HepG2 (cell line): Measurements from ENCODE around the gene POLE. TPM values are rescaled to one million over a fixed set of nuclear protein-coding genes. Genes with fewer than 3 reads are reported as not detected.

Experiments used
- EP300 ChIP-seq, 3 experiments: sonication (generic) in 1 of 3; formaldehyde crosslinking in 1 of 3; IDR thresholded peaks; 2 replicates each; pipeline versions ENCODE4 v1.5.1 to v1.6.1; 2011 to 2020; ENCODE audit warnings: low read depth in 2 of 3, low read length in 2 of 3, borderline replicate concordance in 1 of 3, improper control_type of control experiment in 1 of 3, mild to moderate bottlenecking in 1 of 3, missing genetic modification reagents in 1 of 3, moderate library complexity in 1 of 3
- GMEB1 ChIP-seq: sonication (generic); formaldehyde crosslinking; IDR thresholded peaks from 2 replicates; pipeline ENCODE4 v1.5.1; 2020; ENCODE audit warnings: missing genetic modification reagents, mild to moderate bottlenecking, borderline replicate concordance
- HDAC1 ChIP-seq: sonication (generic); formaldehyde crosslinking; IDR thresholded peaks from 2 replicates; pipeline ENCODE4 v1.5.1; 2020; ENCODE audit warnings: mild to moderate bottlenecking, missing genetic modification reagents
- MATR3 ChIP-seq: sonication (generic); formaldehyde crosslinking; IDR thresholded peaks from 2 replicates; pipeline ENCODE4 v1.4.0; 2020; ENCODE audit warnings: missing genetic modification reagents
- MBNL3 ChIP-seq: fragments of 250-450 bp; sonication (Bioruptor Pico); conservative IDR thresholded peaks from 2 replicates; pipeline ENCODE4 v1.8.0; 2022; ENCODE audit warnings: mild to moderate bottlenecking, inconsistent platforms
- PHF21A ChIP-seq: sonication (generic); formaldehyde crosslinking; IDR thresholded peaks from 2 replicates; pipeline ENCODE4 v1.5.0; 2020; ENCODE audit warnings: mild to moderate bottlenecking, missing genetic modification reagents
- TAF1 ChIP-seq: sonication (generic); formaldehyde crosslinking; IDR thresholded peaks from 2 replicates; pipeline ENCODE4 v1.4.0; 2020; ENCODE audit warnings: missing genetic modification reagents
- TARDBP ChIP-seq: sonication (generic); formaldehyde crosslinking; IDR thresholded peaks from 2 replicates; pipeline ENCODE4 v1.8.0; 2022; ENCODE audit warnings: mild to moderate bottlenecking, missing genetic modification reagents
- TFE3 ChIP-seq: IDR thresholded peaks from 2 replicates; pipeline ENCODE4 v1.6.1; 2016
- ZBTB49 ChIP-seq: sonication (generic); formaldehyde crosslinking; IDR thresholded peaks from 2 replicates; pipeline ENCODE4 v1.4.0; 2020; ENCODE audit warnings: missing genetic modification reagents, borderline replicate concordance
- ZNF230 ChIP-seq: sonication (generic); formaldehyde crosslinking; IDR thresholded peaks from 2 replicates; pipeline ENCODE4 v1.4.0; 2020; ENCODE audit warnings: mild to moderate bottlenecking, missing genetic modification reagents
- ZNF280D ChIP-seq: sonication (generic); formaldehyde crosslinking; IDR thresholded peaks from 2 replicates; pipeline ENCODE4 v1.5.1; 2020; ENCODE audit warnings: mild to moderate bottlenecking, missing genetic modification reagents
- ZNF430 ChIP-seq: sonication (generic); formaldehyde crosslinking; IDR thresholded peaks from 2 replicates; pipeline ENCODE4 v1.9.0; 2021; ENCODE audit warnings: mild to moderate bottlenecking, missing genetic modification reagents
- ZNF460 ChIP-seq: sonication (generic); formaldehyde crosslinking; IDR thresholded peaks from 2 replicates; pipeline ENCODE4 v1.5.1; 2020; ENCODE audit warnings: missing genetic modification reagents, mild to moderate bottlenecking, borderline replicate concordance
- ZNF550 ChIP-seq: sonication (generic); formaldehyde crosslinking; IDR thresholded peaks from 2 replicates; pipeline ENCODE4 v1.4.0; 2020; ENCODE audit warnings: mild to moderate bottlenecking, missing genetic modification reagents, borderline replicate concordance
- ZNF589 ChIP-seq: sonication (generic); formaldehyde crosslinking; conservative IDR thresholded peaks from 2 replicates; pipeline ENCODE4 v1.8.0; 2022; ENCODE audit warnings: mild to moderate bottlenecking, moderate library complexity, missing genetic modification reagents
- ZNF713 ChIP-seq: sonication (generic); formaldehyde crosslinking; IDR thresholded peaks from 2 replicates; pipeline ENCODE4 v1.4.0; 2020; ENCODE audit warnings: mild to moderate bottlenecking, missing genetic modification reagents
- ZNF772 ChIP-seq: sonication (generic); formaldehyde crosslinking; IDR thresholded peaks from 2 replicates; pipeline ENCODE4 v1.5.0; 2020; ENCODE audit warnings: mild to moderate bottlenecking, missing genetic modification reagents
- ZNF773 ChIP-seq: sonication (generic); formaldehyde crosslinking; IDR thresholded peaks from 2 replicates; pipeline ENCODE4 v1.4.0; 2020; ENCODE audit warnings: missing genetic modification reagents, borderline replicate concordance
- ZNF780A ChIP-seq: sonication (generic); formaldehyde crosslinking; IDR thresholded peaks from 2 replicates; pipeline ENCODE4 v1.8.0; 2022; ENCODE audit warnings: mild to moderate bottlenecking, missing genetic modification reagents, moderate library complexity
- polyA plus RNA-seq, 8 experiments: library from polyadenylated mRNA; depleted of rRNA in 3 of 8; stranded (reverse) in 7 of 8; unstranded in 1 of 8; fragments of >200 nt; fragmentation: Illumina TruSeq in 4 of 8; extraction: Trizol in 4 of 8; gene quantifications; 2 replicates each; pipeline versions ENCODE4 v1.2.1 to v1.2.3, GENCODE V29; 2011 to 2016; ENCODE audit warnings: low read depth in 4 of 8, missing spikeins in 1 of 8, mixed read lengths in 1 of 8; ENCODE audit not compliant: insufficient read depth in 1 of 8
- total RNA-seq, 5 experiments: library from RNA; depleted of rRNA; stranded (reverse); fragments of >200 nt; fragmentation: Illumina TruSeq; extraction: Trizol; gene quantifications; 2 replicates each; pipeline ENCODE4 v1.2.3, GENCODE V29; 2016; ENCODE audit warnings: low read depth in 1 of 5

The POLE gene
- total and polyA plus RNA-seq, 2 of the 13 experiments (the other 11 are each of a cell fraction or from before 2014, with no cell fraction given): 25.3 to 52.2 TPM

- TF ChIP-seq ZNF460 (CRISPR knock-in tag) (peak; percentile 29; the same call in 1 of the 2 replicates), TFE3 (CRISPR knock-in tag) (peak; percentile 29; the same call in 1 of the 2 replicates), TARDBP (CRISPR knock-in tag) (peak; percentile 87), MBNL3 (no peak), ZNF773 (no peak), MATR3 (CRISPR knock-in tag) (no peak), ZNF772 (CRISPR knock-in tag) (no peak), ZNF589 (0 out of 2 replicates have a peak, but pooled peaks have one; percentile 66), HDAC1 (CRISPR knock-in tag) (peak; percentile 95), ZNF280D (CRISPR knock-in tag) (peak; percentile 44; the same call in 1 of the 2 replicates), EP300 (IDR thresholded peaks at IDR 0.05; ENCODE audit: low read depth in 2 of 2, low read length in 2 of 2) (peak in 1 of 2 experiments; percentile 36; a peak in 1 of 4 replicates), EP300 (CRISPR knock-in tag; IDR thresholded peaks at IDR 0.05; ENCODE audit: borderline replicate concordance) (peak; percentile 43; the same call in 1 of the 2 replicates), ZNF780A (CRISPR knock-in tag) (0 out of 2 replicates have a peak, but pooled peaks have one; percentile 16), TAF1 (CRISPR knock-in tag) (peak; percentile 64), ZNF430 (CRISPR knock-in tag) (peak; percentile 74), PHF21A (CRISPR knock-in tag) (0 out of 2 replicates have a peak, but pooled peaks have one; percentile 39), ZNF230 (CRISPR knock-in tag) (0 out of 2 replicates have a peak, but pooled peaks have one; percentile 27), ZNF550 (CRISPR knock-in tag) (0 out of 2 replicates have a peak, but pooled peaks have one; percentile 46), GMEB1 (peak; percentile 76), ZNF713 (CRISPR knock-in tag) (peak; percentile 60; the same call in 1 of the 2 replicates), ZBTB49 (no peak)
Observed at GRCh38 chr12:132710405-132711079, 23.4 kb upstream of the POLE start, which contains the start of gene PGAM5 (continued).
